H9 (cell line): Measurements from ENCODE around the gene AKAP12. TPM values are rescaled to one million over a fixed set of nuclear protein-coding genes. Genes with fewer than 3 reads are reported as not detected.

Experiments used
- DNase-seq: peaks from one replicate; pipeline ENCODE4 v3.0.0-alpha.2; 2017
- H2AFZ ChIP-seq: one replicate; pipeline ENCODE4 v1.6.1; 2013; ENCODE audit warnings: mild to moderate bottlenecking, low read length, control low read depth, moderate library complexity
- H2AK5ac ChIP-seq: 2 replicates; pipeline ENCODE4 v1.6.1; 2013; ENCODE audit warnings: low read length, control low read depth, mixed read lengths; ENCODE audit not compliant: insufficient read length
- H2BK120ac ChIP-seq: one replicate; pipeline ENCODE4 v1.6.1; 2013; ENCODE audit warnings: low read depth, mild to moderate bottlenecking, low read length, control low read depth, inconsistent platforms; ENCODE audit not compliant: poor library complexity, severe bottlenecking
- H2BK12ac ChIP-seq: 2 replicates; pipeline ENCODE4 v1.6.1; 2013; ENCODE audit warnings: low read length, control low read depth, mixed read lengths, low read depth; ENCODE audit not compliant: insufficient read length
- H2BK15ac ChIP-seq: 2 replicates; pipeline ENCODE4 v1.6.1; 2013; ENCODE audit warnings: low read depth, low read length, control low read depth
- H2BK20ac ChIP-seq: one replicate; pipeline ENCODE4 v1.6.1; 2013; ENCODE audit warnings: low read depth, mild to moderate bottlenecking, low read length, control low read depth, inconsistent platforms; ENCODE audit not compliant: poor library complexity, severe bottlenecking
- H2BK5ac ChIP-seq: 2 replicates; pipeline ENCODE4 v1.6.1; 2013; ENCODE audit warnings: low read length, control low read depth, mixed read lengths; ENCODE audit not compliant: insufficient read length
- H3K14ac ChIP-seq: 2 replicates; pipeline ENCODE4 v1.6.1; 2013; ENCODE audit warnings: low read length, control low read depth; ENCODE audit not compliant: insufficient read depth
- H3K18ac ChIP-seq: 2 replicates; pipeline ENCODE4 v1.6.1; 2013; ENCODE audit warnings: low read depth, mild to moderate bottlenecking, mixed read lengths, low read length, control low read depth; ENCODE audit not compliant: insufficient read length
- H3K23ac ChIP-seq: 2 replicates; pipeline ENCODE4 v1.6.1; 2013; ENCODE audit warnings: low read length, control low read depth, mixed read lengths, low read depth; ENCODE audit not compliant: insufficient read length
- H3K23me2 ChIP-seq: 2 replicates; pipeline ENCODE4 v1.6.1; 2013; ENCODE audit warnings: low read depth, mild to moderate bottlenecking, mixed read lengths, low read length, control low read depth; ENCODE audit not compliant: insufficient read length, poor library complexity, severe bottlenecking
- H3K27ac ChIP-seq: 2 replicates; pipeline ENCODE4 v1.5.1; 2013; ENCODE audit warnings: low read length, control low read depth, mixed read lengths, low read depth; ENCODE audit not compliant: insufficient read length
- H3K27me3 ChIP-seq: 2 replicates; pipeline ENCODE4 v1.6.1; 2013; ENCODE audit warnings: low read length, control low read depth, inconsistent platforms; ENCODE audit not compliant: insufficient read depth
- H3K4ac ChIP-seq: 2 replicates; pipeline ENCODE4 v1.6.1; 2013; ENCODE audit warnings: low read depth, mild to moderate bottlenecking, control low read depth, inconsistent platforms, low read length, moderate library complexity
- H3K4me1 ChIP-seq: 2 replicates; pipeline ENCODE4 v1.6.1; 2013; ENCODE audit warnings: low read length, control low read depth, inconsistent platforms; ENCODE audit not compliant: insufficient read depth
- H3K4me2 ChIP-seq: 2 replicates; pipeline ENCODE4 v1.6.1; 2013; ENCODE audit warnings: low read length, control low read depth, mixed read lengths; ENCODE audit not compliant: insufficient read length, insufficient read depth
- H3K56ac ChIP-seq: 2 replicates; pipeline ENCODE4 v1.6.1; 2013; ENCODE audit warnings: low read depth, mild to moderate bottlenecking, mixed read lengths, low read length, control low read depth; ENCODE audit not compliant: insufficient read length
- H3K79me1 ChIP-seq: 2 replicates; pipeline ENCODE4 v1.6.1; 2013; ENCODE audit warnings: low read depth, mild to moderate bottlenecking, moderate library complexity, low read length, control low read depth, inconsistent platforms; ENCODE audit not compliant: insufficient read depth, poor library complexity, severe bottlenecking
- H3K79me2 ChIP-seq: 2 replicates; pipeline ENCODE4 v1.6.1; 2013; ENCODE audit warnings: low read length, control low read depth, inconsistent platforms; ENCODE audit not compliant: insufficient read depth
- H3K9ac ChIP-seq: 2 replicates; pipeline ENCODE4 v1.6.1; 2013; ENCODE audit warnings: low read length, control low read depth, mixed read lengths; ENCODE audit not compliant: insufficient read length; ENCODE audit errors: extremely low read depth
- H3K9me3 ChIP-seq: one replicate; pipeline ENCODE4 v1.6.1; 2013; ENCODE audit warnings: low read depth, low read length, inconsistent platforms; ENCODE audit not compliant: control insufficient read depth
- H3T11ph ChIP-seq: one replicate; pipeline ENCODE4 v1.6.1; 2013; ENCODE audit warnings: mild to moderate bottlenecking, low read length, control low read depth, inconsistent platforms
- H4K20me1 ChIP-seq: one replicate; pipeline ENCODE4 v1.6.1; 2013; ENCODE audit not compliant: control insufficient read depth, insufficient read length, insufficient read depth
- H4K5ac ChIP-seq: 2 replicates; pipeline ENCODE4 v1.6.1; 2013; ENCODE audit warnings: low read depth, mild to moderate bottlenecking, mixed read lengths, low read length, control low read depth; ENCODE audit not compliant: insufficient read length
- H4K8ac ChIP-seq: replicated peaks from 2 replicates; pipeline ENCODE4 v1.6.1; 2013; ENCODE audit warnings: low read length, control low read depth, mixed read lengths, low read depth; ENCODE audit not compliant: insufficient read length
- H4K91ac ChIP-seq: 2 replicates; pipeline ENCODE4 v1.6.1; 2013; ENCODE audit warnings: low read depth, mild to moderate bottlenecking, moderate library complexity, mixed read lengths, low read length, control low read depth; ENCODE audit not compliant: insufficient read length
- H3K27ac Mint-ChIP-seq, 3 experiments: 2 replicates in 2 of 3; 3 replicates in 1 of 3; pipeline ENCODE4 v1.8.0; 2020 to 2021; ENCODE audit warnings: mixed read lengths in 3 of 3, mild to moderate bottlenecking in 1 of 3, moderate library complexity in 1 of 3
- H3K27me3 Mint-ChIP-seq: 2 replicates; pipeline ENCODE4 v1.8.0; 2021; ENCODE audit warnings: low read depth, mild to moderate bottlenecking, moderate library complexity, mixed read lengths
- H3K36me3 Mint-ChIP-seq, 3 experiments: 2 replicates in 2 of 3; 3 replicates in 1 of 3; pipeline ENCODE4 v1.8.0; 2020 to 2021; ENCODE audit warnings: low read depth in 3 of 3, mixed read lengths in 3 of 3; ENCODE audit not compliant: insufficient read depth in 1 of 3
- H3K4me1 Mint-ChIP-seq, 2 experiments: 2 replicates each; pipeline ENCODE4 v1.8.0; 2020; ENCODE audit warnings: mixed read lengths in 2 of 2
- H3K4me3 Mint-ChIP-seq, 2 experiments: 2 replicates in 1 of 2; 3 replicates in 1 of 2; pipeline ENCODE4 v1.8.0; 2020 to 2021; ENCODE audit warnings: mild to moderate bottlenecking in 2 of 2, mixed read lengths in 2 of 2, moderate library complexity in 1 of 2
- H3K9me3 Mint-ChIP-seq, 2 experiments: 2 replicates in 1 of 2; 3 replicates in 1 of 2; pipeline ENCODE4 v1.8.0; 2020; ENCODE audit warnings: mild to moderate bottlenecking in 2 of 2, mixed read lengths in 2 of 2, moderate library complexity in 1 of 2
- WGBS: extraction: QIAGEN DNeasy Blood & Tissue Kit; methylation state at CpG from one replicate; pipeline ENCODE4 v1.1.7; 2013; ENCODE audit warnings: missing lambda C conversion rate, low lambda C conversion rate, mixed read lengths; ENCODE audit not compliant: insufficient read length; ENCODE audit errors: extremely low coverage; 5-methylcytosine and 5-hydroxymethylcytosine counted together
- total RNA-seq: library from RNA; stranded (reverse); gene quantifications from 2 replicates; pipeline ENCODE4 v1.2.1, GENCODE V29; 2021
- TF ChIP-seq, protein P1 (sequence below): fragments of 200-600 bp; sonication (generic); conservative IDR thresholded peaks from 3 replicates; pipeline ENCODE4 v1.8.0; 2021; ENCODE audit warnings: antibody characterized with exemption, mild to moderate bottlenecking

The AKAP12 gene
- total RNA-seq, 1 experiment from 2014 or later: 52.3 TPM

DNA sequence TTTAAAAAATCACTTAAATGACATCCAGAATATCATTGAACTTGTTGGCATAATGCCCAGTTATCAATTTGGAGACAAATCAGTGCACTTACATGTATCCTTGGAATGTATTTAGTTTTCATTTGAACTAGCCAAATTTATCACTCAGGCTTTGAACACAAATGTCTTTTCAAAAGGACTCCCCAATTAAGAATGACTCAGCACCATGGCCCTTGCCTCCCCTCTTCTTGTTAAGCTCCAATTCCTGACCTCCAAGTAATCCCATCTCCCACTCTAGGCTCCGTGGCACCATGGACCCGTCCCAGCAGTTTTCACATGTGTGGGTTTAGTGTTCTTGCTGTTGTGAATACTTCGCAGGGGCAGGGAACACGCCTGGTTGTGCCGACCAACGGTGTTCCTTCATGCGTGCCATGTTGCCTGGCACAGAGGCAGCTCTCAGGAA, 2.7 kb downstream of the AKAP12 start:
- no peak overlapping the region for H4K8ac ChIP-seq

More for the DNA sequence above, 2.7 kb downstream of the AKAP12 start:
- Histone ChIP-seq H3K4ac (no peak overlapping the region), H3K27me3 (no peaks in the 10 kb centered on the region), H4K5ac (no peak overlapping the region), H4K20me1 (no peaks in the 10 kb centered on the region), H2BK120ac (no peak overlapping the region), H3K56ac (no peak overlapping the region), H3K23ac (no peak overlapping the region), H3K23me2 (peaks cover 18% of the 10 kb centered on the region), H2BK15ac (no peak overlapping the region), H2BK12ac (no peak overlapping the region), H3K4me1 (no peaks in the 10 kb centered on the region; the same call in 1 of the 2 replicates), H2AFZ (no peak overlapping the region), H3T11ph (no peak overlapping the region), H3K9me3 (no peaks in the 10 kb centered on the region), H2AK5ac (no peak overlapping the region), H2BK5ac (no peak overlapping the region), H3K4me2 (no peak overlapping the region), H3K14ac (0 out of 2 replicates have a peak overlapping the region, but pooled peaks have one; percentile 46), H4K91ac (no peak overlapping the region), H3K79me2 (peaks cover 6% of the 10 kb centered on the region; the same call in 1 of the 2 replicates), H3K27ac (no peak overlapping the region), H3K9ac (no peak overlapping the region), H3K79me1 (no peaks in the 10 kb centered on the region), H3K18ac (no peak overlapping the region), H2BK20ac (no peak overlapping the region)
- Mint-ChIP-seq H3K9me3 (no peaks in the 10 kb centered on the region), H3K27me3 (peaks cover 26% of the 10 kb centered on the region), H3K36me3 (peaks cover 0 to 1% (median 0%) of the 10 kb centered on the region in 3 experiments; a peak in 4 of 7 replicates), H3K4me3 (peak overlapping the region; percentile 74 to 90), H3K27ac (no peak overlapping the region), H3K4me1 (peaks cover 26 to 29% of the 10 kb centered on the region in 2 experiments)
- DNase-seq: no peak
- TF ChIP-seq, protein P1, sequence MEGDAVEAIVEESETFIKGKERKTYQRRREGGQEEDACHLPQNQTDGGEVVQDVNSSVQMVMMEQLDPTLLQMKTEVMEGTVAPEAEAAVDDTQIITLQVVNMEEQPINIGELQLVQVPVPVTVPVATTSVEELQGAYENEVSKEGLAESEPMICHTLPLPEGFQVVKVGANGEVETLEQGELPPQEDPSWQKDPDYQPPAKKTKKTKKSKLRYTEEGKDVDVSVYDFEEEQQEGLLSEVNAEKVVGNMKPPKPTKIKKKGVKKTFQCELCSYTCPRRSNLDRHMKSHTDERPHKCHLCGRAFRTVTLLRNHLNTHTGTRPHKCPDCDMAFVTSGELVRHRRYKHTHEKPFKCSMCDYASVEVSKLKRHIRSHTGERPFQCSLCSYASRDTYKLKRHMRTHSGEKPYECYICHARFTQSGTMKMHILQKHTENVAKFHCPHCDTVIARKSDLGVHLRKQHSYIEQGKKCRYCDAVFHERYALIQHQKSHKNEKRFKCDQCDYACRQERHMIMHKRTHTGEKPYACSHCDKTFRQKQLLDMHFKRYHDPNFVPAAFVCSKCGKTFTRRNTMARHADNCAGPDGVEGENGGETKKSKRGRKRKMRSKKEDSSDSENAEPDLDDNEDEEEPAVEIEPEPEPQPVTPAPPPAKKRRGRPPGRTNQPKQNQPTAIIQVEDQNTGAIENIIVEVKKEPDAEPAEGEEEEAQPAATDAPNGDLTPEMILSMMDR: no peak
- no CpG with 5 or more reads among the region's 7 CpGs for WGBS
